HepG2 (cell line): ENCODE data around the gene GLIPR1L1. TPM values are rescaled to one million over a fixed set of nuclear protein-coding genes. Genes with fewer than 3 reads are reported as not detected.

Experiments used
- ATAC-seq: fragments of 200-7000 bp; cut with Tn5 transposase; 3 replicates; pipeline ENCODE4 v1.9.1; 2020; ENCODE audit warnings: mild to moderate bottlenecking, moderate library complexity
- BruUV-seq: library from RNA; stranded (reverse); fragments of 400-500 nt; replicated peaks from 2 replicates; lab custom pipeline; 2021; lab: Mats Ljungman, UMichigan
- CTCF ChIA-PET: fragments of 300-600 bp; formaldehyde crosslinking; extraction: SDS; loops from one replicate; lab custom pipeline; 2021; ENCODE audit warnings: low total read pairs, inconsistent platforms, low intra/inter-chr PET ratio; lab: Yijun Ruan, JAX
- POLR2A ChIA-PET: fragments of 350-600 bp; sonication (Branson Sonifier 250); formaldehyde crosslinking; loops from one replicate; lab custom pipeline; 2020; ENCODE audit warnings: antibody characterized with exemption, inconsistent platforms; lab: Yijun Ruan, JAX
- DNase-seq: peaks from one replicate; pipeline ENCODE4 v3.0.0-alpha.2; 2015; ENCODE audit warnings: low spot score
- FAIRE-seq: peaks from 3 replicates; lab custom pipeline; 2011; peaks lifted over from hg19 to GRCh38; lab: Jason Lieb, UNC
- H2AFZ ChIP-seq: one replicate; pipeline ENCODE4 v1.6.1; 2011; ENCODE audit warnings: low read length, inconsistent platforms
- H3K27ac ChIP-seq: fragments of 300-600 bp; 3 replicates; pipeline ENCODE4 v1.8.0; 2011; ENCODE audit warnings: mixed run types, mild to moderate bottlenecking, mixed read lengths, low read length, inconsistent platforms; ENCODE audit not compliant: insufficient read depth; ENCODE audit errors: extremely low read length
- H3K27me3 ChIP-seq, 2 experiments: fragments of 200-600 bp in 1 of 2; 2 replicates in 1 of 2; 3 replicates in 1 of 2; pipeline versions ENCODE4 v1.6.0 to v1.8.0; 2011; ENCODE audit warnings: low read length in 2 of 2, mild to moderate bottlenecking in 2 of 2, moderate library complexity in 2 of 2, inconsistent platforms in 1 of 2; ENCODE audit not compliant: insufficient read depth in 2 of 2, control insufficient read depth in 1 of 2
- H3K36me3 ChIP-seq, 2 experiments: fragments of 200-600 bp in 1 of 2; replicated peaks in 1 of 2; 2 replicates in 1 of 2; 3 replicates in 1 of 2; pipeline versions ENCODE4 v1.5.1 to v1.8.0; 2011; ENCODE audit warnings: low read length in 2 of 2, inconsistent platforms in 1 of 2; ENCODE audit not compliant: insufficient read depth in 2 of 2, control insufficient read depth in 1 of 2
- H3K4me1 ChIP-seq: 2 replicates; pipeline ENCODE4 v1.5.1; 2012; ENCODE audit warnings: low read length, inconsistent platforms; ENCODE audit not compliant: insufficient read depth
- H3K4me2 ChIP-seq: 2 replicates; pipeline ENCODE4 v1.6.0; 2011; ENCODE audit warnings: low read depth, low read length, inconsistent platforms
- H3K4me3 ChIP-seq, 3 experiments: fragments of 200-600 bp in 1 of 3; sonication (generic), shearing (Covaris generic) in 1 of 3; replicated peaks in 1 of 3; 2 replicates each; pipeline ENCODE4 v1.5.1; 2011 to 2016; ENCODE audit warnings: low read length in 3 of 3, inconsistent platforms in 2 of 3, low read depth in 2 of 3, mild to moderate bottlenecking in 2 of 3, control low read depth in 1 of 3, mixed read lengths in 1 of 3; ENCODE audit not compliant: insufficient read depth in 1 of 3
- H3K79me2 ChIP-seq: one replicate; pipeline ENCODE4 v1.6.1; 2011; ENCODE audit warnings: low read length, inconsistent platforms; ENCODE audit not compliant: insufficient read depth
- H3K9ac ChIP-seq: 2 replicates; pipeline ENCODE4 v1.6.0; 2011; ENCODE audit warnings: mild to moderate bottlenecking, low read depth, low read length, inconsistent platforms; ENCODE audit not compliant: insufficient read depth
- H3K9me3 ChIP-seq: 2 replicates; pipeline ENCODE4 v1.5.1; 2012; ENCODE audit warnings: mild to moderate bottlenecking, low read length
- H4K20me1 ChIP-seq: 2 replicates; pipeline ENCODE4 v1.6.0; 2011; ENCODE audit warnings: inconsistent platforms, mild to moderate bottlenecking, low read length, moderate library complexity; ENCODE audit not compliant: insufficient read depth
- CHCHD3 ChIP-seq: sonication (generic); formaldehyde crosslinking; IDR thresholded peaks from 2 replicates; pipeline ENCODE4 v1.8.0; 2022; ENCODE audit warnings: mild to moderate bottlenecking, missing genetic modification reagents, moderate library complexity
- HMG20B ChIP-seq: conservative IDR thresholded peaks from 2 replicates; pipeline ENCODE4 v1.6.1; 2016; ENCODE audit warnings: missing genetic modification reagents, missing compliant biosample characterization
- JARID2 ChIP-seq: sonication (generic); formaldehyde crosslinking; IDR thresholded peaks from 2 replicates; pipeline ENCODE4 v1.8.1; 2023; ENCODE audit warnings: missing genetic modification reagents, inconsistent platforms; ENCODE audit not compliant: insufficient replicate concordance
- MATR3 ChIP-seq: sonication (generic); formaldehyde crosslinking; IDR thresholded peaks from 2 replicates; pipeline ENCODE4 v1.4.0; 2020; ENCODE audit warnings: missing genetic modification reagents
- MIER2 ChIP-seq: IDR thresholded peaks from 2 replicates; pipeline ENCODE4 v1.6.1; 2016; ENCODE audit warnings: missing biosample characterization, missing genetic modification reagents
- POGZ ChIP-seq: sonication (generic); formaldehyde crosslinking; IDR thresholded peaks from 2 replicates; pipeline ENCODE4 v1.4.0; 2020; ENCODE audit warnings: mild to moderate bottlenecking, missing genetic modification reagents
- RFXAP ChIP-seq: sonication (generic); formaldehyde crosslinking; IDR thresholded peaks from 2 replicates; pipeline ENCODE4 v1.4.0; 2020; ENCODE audit warnings: missing genetic modification reagents, borderline replicate concordance
- SAP130 ChIP-seq: IDR thresholded peaks from 2 replicates; pipeline ENCODE4 v1.6.1; 2016; ENCODE audit warnings: low read depth
- SMARCC2 ChIP-seq: fragments of 450-650 bp; IDR thresholded peaks from 2 replicates; pipeline ENCODE4 v1.6.1; 2017; ENCODE audit warnings: antibody characterized with exemption, mild to moderate bottlenecking
- ZBTB25 ChIP-seq: IDR thresholded peaks from 2 replicates; pipeline ENCODE4 v1.6.1; 2018; ENCODE audit warnings: missing genetic modification reagents
- ZNF143 ChIP-seq: sonication (generic); formaldehyde crosslinking; IDR thresholded peaks from 2 replicates; pipeline ENCODE4 v1.4.0; 2020; ENCODE audit warnings: missing genetic modification reagents
- ZNF274 ChIP-seq: sonication (generic); formaldehyde crosslinking; IDR thresholded peaks from 2 replicates; pipeline ENCODE4 v1.5.1; 2020; ENCODE audit warnings: mild to moderate bottlenecking, missing genetic modification reagents
- ZNF451 ChIP-seq: sonication (generic); formaldehyde crosslinking; IDR thresholded peaks from 2 replicates; pipeline ENCODE4 v1.5.0; 2020; ENCODE audit warnings: mild to moderate bottlenecking, missing genetic modification reagents
- ZNF770 ChIP-seq: sonication (generic); formaldehyde crosslinking; IDR thresholded peaks from 2 replicates; pipeline ENCODE4 v1.5.0; 2020; ENCODE audit warnings: mild to moderate bottlenecking, missing genetic modification reagents
- ZNF83 ChIP-seq: sonication (generic); formaldehyde crosslinking; IDR thresholded peaks from 2 replicates; pipeline ENCODE4 v1.4.0; 2020; ENCODE audit warnings: missing genetic modification reagents, mild to moderate bottlenecking, borderline replicate concordance
- WGBS: methylation state at CpG from one replicate; pipeline ENCODE4 v1.1.6; 2017; ENCODE audit warnings: low lambda C conversion rate; 5-methylcytosine and 5-hydroxymethylcytosine counted together
- in situ Hi-C: cut with HindIII; loops from 2 replicates; pipeline ENCODE4 v1.10.0; 2017; ENCODE audit warnings: low pct_unique_long_range_greater_than_20kb; ENCODE audit not compliant: extremely low pct_ligation_motif_present
- intact Hi-C: fragments of 100-400 bp; cut with micrococcal nuclease; formaldehyde crosslinking; loops from one replicate; pipeline ENCODE4 v1.10.0; 2022; ENCODE audit not compliant: unreplicated experiment
- polyA plus RNA-seq, 8 experiments: library from polyadenylated mRNA; depleted of rRNA in 3 of 8; stranded (reverse) in 7 of 8; unstranded in 1 of 8; fragments of >200 nt; fragmentation: Illumina TruSeq in 4 of 8; extraction: Trizol in 4 of 8; gene quantifications; 2 replicates each; pipeline versions ENCODE4 v1.2.1 to v1.2.3, GENCODE V29; 2011 to 2016; ENCODE audit warnings: low read depth in 4 of 8, missing spikeins in 1 of 8, mixed read lengths in 1 of 8; ENCODE audit not compliant: insufficient read depth in 1 of 8
- total RNA-seq, 5 experiments: library from RNA; depleted of rRNA; stranded (reverse); fragments of >200 nt; fragmentation: Illumina TruSeq; extraction: Trizol; gene quantifications; 2 replicates each; pipeline ENCODE4 v1.2.3, GENCODE V29; 2016; ENCODE audit warnings: low read depth in 1 of 5
- TF ChIP-seq, protein P1 (sequence below): sonication (generic); formaldehyde crosslinking; IDR thresholded peaks from 2 replicates; pipeline ENCODE4 v1.5.0; 2020; ENCODE audit warnings: missing genetic modification reagents, mild to moderate bottlenecking, borderline replicate concordance

The GLIPR1L1 gene
- total and polyA plus RNA-seq, 2 of the 13 experiments (the other 11 are each of a cell fraction or from before 2014, with no cell fraction given): not detected

- intact Hi-C loops (no loop called here), in situ Hi-C loops (no loop called here)
- WGBS: 7% methylated on average over 3 of the region's 4 CpGs
- no peak overlapping the region for H3K4me3 ChIP-seq
- CTCF ChIA-PET: no interaction called here
- no peak for TF ChIP-seq ZBTB25 (CRISPR knock-in tag)
- TF ChIP-seq ZNF143: no peak
- TF ChIP-seq ZNF274 (CRISPR knock-in tag): no peak
- TF ChIP-seq MATR3 (CRISPR knock-in tag): no peak
- H4K20me1 ChIP-seq: no peaks in the 10 kb centered on the region
- no peak overlapping the region for H3K27ac ChIP-seq
- FAIRE-seq (no peak), DNase-seq (no peak), ATAC-seq (no peak)
- no peak overlapping the region for H2AFZ ChIP-seq
- H3K79me2 ChIP-seq: no peaks in the 10 kb centered on the region
- no peaks in the 10 kb centered on the region for H3K9me3 ChIP-seq
- H3K36me3 ChIP-seq: no peaks in the 10 kb centered on the region
- H3K27me3 ChIP-seq: no peaks in the 10 kb centered on the region
- POLR2A ChIA-PET: no interaction called here
- H3K9ac ChIP-seq: no peak overlapping the region
- H3K4me1 ChIP-seq: no peaks in the 10 kb centered on the region
- no peak overlapping the region for H3K4me2 ChIP-seq
- no TSS peak for BruUV-seq
Observed at GRCh38 chr12:75349946-75350345, 15.5 kb downstream of the GLIPR1L1 start.

- Histone ChIP-seq H2AFZ (no peak overlapping the region), H3K79me2 (no peaks in the 10 kb centered on the region), H3K4me2 (no peak overlapping the region), H3K27ac (no peak overlapping the region), H3K4me3 (no peak overlapping the region), H3K9me3 (no peaks in the 10 kb centered on the region), H3K27me3 (no peaks in the 10 kb centered on the region), H3K36me3 (no peaks in the 10 kb centered on the region), H3K9ac (no peak overlapping the region), H4K20me1 (no peaks in the 10 kb centered on the region), H3K4me1 (no peaks in the 10 kb centered on the region)
- BruUV-seq: no TSS peak
- ATAC-seq: no peak
- CTCF ChIA-PET: no interaction called here
- 0% methylated on average over 2 of the region's 2 CpGs for WGBS
- POLR2A ChIA-PET: no interaction called here
- no peak for DNase-seq
- intact Hi-C loops: no loop called here
- in situ Hi-C loops: no loop called here
- FAIRE-seq: no peak
- TF ChIP-seq HMG20B (CRISPR knock-in tag): no peak
- TF ChIP-seq ZNF83 (CRISPR knock-in tag): no peak
- TF ChIP-seq, protein P1, sequence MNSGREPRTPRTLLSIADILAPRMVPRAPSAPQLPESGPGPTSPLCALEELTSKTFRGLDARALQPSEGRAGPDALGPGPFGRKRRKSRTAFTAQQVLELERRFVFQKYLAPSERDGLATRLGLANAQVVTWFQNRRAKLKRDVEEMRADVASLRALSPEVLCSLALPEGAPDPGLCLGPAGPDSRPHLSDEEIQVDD (CRISPR knock-in tag): no peak
- no peak for TF ChIP-seq CHCHD3 (CRISPR knock-in tag)
- no peak for TF ChIP-seq SAP130 (CRISPR knock-in tag)
- no peak for TF ChIP-seq ZNF770
- TF ChIP-seq JARID2 (CRISPR knock-in tag): no peak
- no peak for TF ChIP-seq ZNF451 (CRISPR knock-in tag)
- TF ChIP-seq MIER2 (CRISPR knock-in tag): no peak
- TF ChIP-seq SMARCC2: no peak
- TF ChIP-seq POGZ (CRISPR knock-in tag): no peak
- no peak for TF ChIP-seq RFXAP (CRISPR knock-in tag)
Observed at GRCh38 chr12:75350413-75350812, 15.9 kb downstream of the GLIPR1L1 start.
